Prostate gland (tissue), 2 donors: ENCODE data around the gene TMED9. TPM values are rescaled to one million over a fixed set of nuclear protein-coding genes. Genes with fewer than 3 reads are reported as not detected.

Experiments used
- DNase-seq: peaks from one replicate; pipeline ENCODE4 v3.0.0-alpha.2; 2019; ENCODE audit warnings: low spot score
- H3K27ac ChIP-seq, 2 donors: fragments of 200-600 bp; sonication (generic); 2 replicates each; pipeline ENCODE4 v1.5.1; 2017 to 2019
- H3K27me3 ChIP-seq: fragments of 200-600 bp; sonication (generic); replicated peaks from 2 replicates; pipeline ENCODE4 v1.5.1; 2019; ENCODE audit not compliant: insufficient read depth
- H3K36me3 ChIP-seq, 2 donors: fragments of 200-600 bp; sonication (generic); 1 replicate in 1 of 2; 2 replicates in 1 of 2; pipeline versions ENCODE4 v1.5.1 to v1.8.1; 2017 to 2019
- H3K4me1 ChIP-seq: fragments of 200-600 bp; sonication (generic); replicated peaks from 2 replicates; pipeline ENCODE4 v1.5.1; 2019
- H3K4me3 ChIP-seq, 2 donors: fragments of 200-600 bp; sonication (generic); 2 replicates each; pipeline ENCODE4 v1.5.1; 2017 to 2019
- H3K9me3 ChIP-seq: fragments of 200-600 bp; sonication (generic); 2 replicates; pipeline ENCODE4 v1.5.1; 2017
- POLR2A ChIP-seq: fragments of 450-650 bp; IDR thresholded peaks from one replicate; pipeline ENCODE4 v1.6.1; 2016; ENCODE audit warnings: antibody characterized with exemption, mild to moderate bottlenecking
- POLR2AphosphoS5 ChIP-seq: sonication (generic); formaldehyde crosslinking; IDR thresholded peaks from one replicate; pipeline ENCODE4 v1.6.1; 2017; ENCODE audit warnings: antibody characterized with exemption
- WGBS: methylation state at CpG from one replicate; pipeline ENCODE4 v1.1.5; 2018; 5-methylcytosine and 5-hydroxymethylcytosine counted together
- intact Hi-C: fragments of 100-400 bp; cut with DNase I; formaldehyde crosslinking; loops from one replicate; pipeline ENCODE4 v1.14.2; 2022
- total RNA-seq, 2 donors: library from RNA; depleted of rRNA; stranded (reverse); fragments of >200 nt; gene quantifications; one replicate each; pipeline ENCODE4 v1.1.0, GENCODE V29; 2016
- TF ChIP-seq, protein P1 (sequence below), 4 experiments: fragments of 200-600 bp in 2 of 4; fragments of 450-650 bp in 2 of 4; sonication (generic) in 2 of 4; IDR thresholded peaks; 1 replicate in 3 of 4; 2 replicates in 1 of 4; pipeline ENCODE4 v1.5.1; 2016 to 2019; ENCODE audit warnings: antibody characterized with exemption in 4 of 4, mild to moderate bottlenecking in 2 of 4, moderate library complexity in 2 of 4

Gene TMED9
- total RNA-seq, 2 donors from 2014 or later = 136 to 176 TPM

- TF ChIP-seq POLR2AphosphoS5 (no peak), POLR2A (no peak)
- TF ChIP-seq, protein P1, sequence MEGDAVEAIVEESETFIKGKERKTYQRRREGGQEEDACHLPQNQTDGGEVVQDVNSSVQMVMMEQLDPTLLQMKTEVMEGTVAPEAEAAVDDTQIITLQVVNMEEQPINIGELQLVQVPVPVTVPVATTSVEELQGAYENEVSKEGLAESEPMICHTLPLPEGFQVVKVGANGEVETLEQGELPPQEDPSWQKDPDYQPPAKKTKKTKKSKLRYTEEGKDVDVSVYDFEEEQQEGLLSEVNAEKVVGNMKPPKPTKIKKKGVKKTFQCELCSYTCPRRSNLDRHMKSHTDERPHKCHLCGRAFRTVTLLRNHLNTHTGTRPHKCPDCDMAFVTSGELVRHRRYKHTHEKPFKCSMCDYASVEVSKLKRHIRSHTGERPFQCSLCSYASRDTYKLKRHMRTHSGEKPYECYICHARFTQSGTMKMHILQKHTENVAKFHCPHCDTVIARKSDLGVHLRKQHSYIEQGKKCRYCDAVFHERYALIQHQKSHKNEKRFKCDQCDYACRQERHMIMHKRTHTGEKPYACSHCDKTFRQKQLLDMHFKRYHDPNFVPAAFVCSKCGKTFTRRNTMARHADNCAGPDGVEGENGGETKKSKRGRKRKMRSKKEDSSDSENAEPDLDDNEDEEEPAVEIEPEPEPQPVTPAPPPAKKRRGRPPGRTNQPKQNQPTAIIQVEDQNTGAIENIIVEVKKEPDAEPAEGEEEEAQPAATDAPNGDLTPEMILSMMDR (IDR thresholded peaks at IDR 0.05) = no peak
- Histone ChIP-seq H3K36me3 (peaks cover 11 to 14% of the 10 kb centered on the region in 2 donors), H3K4me3 (no peak overlapping the region), H3K27me3 (no peaks in the 10 kb centered on the region), H3K9me3 (no peaks in the 10 kb centered on the region), H3K4me1 (peaks cover 6% of the 10 kb centered on the region), H3K27ac (no peak overlapping the region)
- no peak for DNase-seq
- WGBS = 100% methylated on average over 2 of the region's 2 CpGs
- intact Hi-C loops = no loop called here
These were observed 4.8 kb downstream of the TMED9 start for GRCh38 chr5:177596775-177597238.

GRCh38 chr5:177598477-177598876 lies 6.5 kb downstream of the TMED9 start:
- intact Hi-C loops = no loop called here
- Histone ChIP-seq H3K9me3 (no peaks in the 10 kb centered on the region), H3K4me1 (peaks cover 4% of the 10 kb centered on the region), H3K27me3 (no peaks in the 10 kb centered on the region), H3K4me3 (no peak overlapping the region), H3K36me3 (peaks cover 11 to 14% of the 10 kb centered on the region in 2 donors), H3K27ac (no peak overlapping the region)
- TF ChIP-seq POLR2AphosphoS5 (no peak), POLR2A (no peak)
- TF ChIP-seq, protein P1 (IDR thresholded peaks at IDR 0.05) = no peak
- 41% methylated on average over 5 of the region's 5 CpGs for WGBS
- DNase-seq = no peak

GRCh38 chr5:177599731-177600507 lies 7.9 kb downstream of the TMED9 start, which contains the start of gene B4GALT7:
TSS of gene B4GALT7 (plus strand) at chr5:177600132. CDS start at chr5:177600211, 79 bp downstream.
- no peaks in the 10 kb centered on the region for H3K9me3 ChIP-seq
- intact Hi-C loops = loop anchor here (10.0 kb wide), 2 partner anchors 465 to 555 kb away; partner anchors contain the start of gene NHP2
- TF ChIP-seq, protein P1 (IDR thresholded peaks at IDR 0.05) = no peak
- TF ChIP-seq POLR2AphosphoS5 = no peak
- TF ChIP-seq POLR2A = peak; percentile 84
- peak within 1 kb of the TSS; percentile 84 to 89 for H3K27ac ChIP-seq
- peaks cover 2% of the 10 kb centered on the region for H3K4me1 ChIP-seq
- peaks cover 6 to 14% of the 10 kb centered on the region in 2 donors for H3K36me3 ChIP-seq
- no peaks in the 10 kb centered on the region for H3K27me3 ChIP-seq
- peak; percentile 68 for DNase-seq
- under 1% methylated on average over 63 of the region's 86 CpGs for WGBS
- peak within 1 kb of the TSS; percentile 57 to 93 for H3K4me3 ChIP-seq

- H3K27me3 ChIP-seq = no peaks in the 10 kb centered on the region
- H3K36me3 ChIP-seq = peaks cover 0 to 11% of the 10 kb centered on the region in 2 donors
- TF ChIP-seq, protein P1 (IDR thresholded peaks at IDR 0.05) = no peak
- intact Hi-C loops = loop anchor here (10.0 kb wide), 2 partner anchors 464 to 554 kb away; partner anchors contain the start of gene NHP2
- DNase-seq = no peak
- H3K9me3 ChIP-seq = no peaks in the 10 kb centered on the region
- peak overlapping the region; percentile 79 to 84 for H3K27ac ChIP-seq
- H3K4me1 ChIP-seq = peaks cover 2% of the 10 kb centered on the region
- H3K4me3 ChIP-seq = peak overlapping the region; percentile 57 to 93
- WGBS = 6% methylated on average over 16 of the region's 16 CpGs
These were observed 8.6 kb downstream of the TMED9 start for GRCh38 chr5:177600508-177601018.
